ENCODE results near the gene GRID1. TPM values are rescaled to one million over a fixed set of nuclear protein-coding genes. Genes with fewer than 3 reads are reported as not detected.

The GRID1 gene
- total RNA-seq, 1 donor from 2014 or later: 0.75 TPM

GRCh38 chr10:86212391-86212700, 154.2 kb downstream of the GRID1 start:
- DNase-seq (ENCODE audit: low read depth): no peak
- no peak for FAIRE-seq
- H3K27me3 Mint-ChIP-seq (ENCODE audit: low read depth, unreplicated experiment): peaks cover 63% of the 10 kb centered on the region

GRCh38 chr10:86211691-86212390, 154.8 kb downstream of the GRID1 start:
- H3K36me3 Mint-ChIP-seq (ENCODE audit: low read depth, unreplicated experiment): no peaks in the 10 kb centered on the region
- H3K27me3 ChIP-seq (ENCODE audit: insufficient read depth, low read length): no peaks in the 10 kb centered on the region
- peaks cover 2% of the 10 kb centered on the region for H3K9me3 ChIP-seq (ENCODE audit: insufficient read depth, low read depth, low read length)
- DNase-seq (ENCODE audit: low read depth) (no peak), FAIRE-seq (no peak)
- H3K27ac Mint-ChIP-seq (ENCODE audit: unreplicated experiment): no peak overlapping the region
- H3K4me1 ChIP-seq (ENCODE audit: insufficient read depth, low read length): no peaks in the 10 kb centered on the region
- TF ChIP-seq EZH2 (IDR thresholded peaks at IDR 0.05; ENCODE audit: insufficient read depth, low read length) (no peak), CTCF (IDR thresholded peaks at IDR 0.05; ENCODE audit: insufficient read depth, low read depth, low read length) (no peak)
- H3K36me3 ChIP-seq (ENCODE audit: insufficient read depth, low read length): no peaks in the 10 kb centered on the region
- H3K9me3 Mint-ChIP-seq (ENCODE audit: unreplicated experiment): peaks cover 9% of the 10 kb centered on the region
- H3K27me3 Mint-ChIP-seq (ENCODE audit: low read depth, unreplicated experiment): peaks cover 65% of the 10 kb centered on the region
- H3K4me1 Mint-ChIP-seq (ENCODE audit: low read depth, unreplicated experiment): no peaks in the 10 kb centered on the region
- H4K20me1 ChIP-seq (ENCODE audit: insufficient read depth, low read length): no peaks in the 10 kb centered on the region
- no peak overlapping the region for H3K4me3 Mint-ChIP-seq (ENCODE audit: unreplicated experiment)
- no peak overlapping the region for H3K4me3 ChIP-seq (ENCODE audit: insufficient read depth, low read depth, low read length)
- H3K27ac ChIP-seq (ENCODE audit: low read depth, low read length): no peak overlapping the region
- H3K4me2 ChIP-seq (ENCODE audit: low read length): no peak overlapping the region
- H3K79me2 ChIP-seq (ENCODE audit: insufficient read depth, low read length): no peaks in the 10 kb centered on the region
- no peak overlapping the region for H3K9ac ChIP-seq (ENCODE audit: low read length)
- H2AFZ ChIP-seq (ENCODE audit: low read depth, low read length): no peak overlapping the region

More at GRCh38 chr10:86212391-86212700, 154.2 kb downstream of the GRID1 start:
- Histone ChIP-seq H3K27ac (ENCODE audit: low read depth, low read length) (no peak overlapping the region), H3K79me2 (ENCODE audit: insufficient read depth, low read length) (no peaks in the 10 kb centered on the region), H2AFZ (ENCODE audit: low read depth, low read length) (no peak overlapping the region), H4K20me1 (ENCODE audit: insufficient read depth, low read length) (no peaks in the 10 kb centered on the region), H3K4me1 (ENCODE audit: insufficient read depth, low read length) (no peaks in the 10 kb centered on the region), H3K27me3 (ENCODE audit: insufficient read depth, low read length) (no peaks in the 10 kb centered on the region), H3K36me3 (ENCODE audit: insufficient read depth, low read length) (no peaks in the 10 kb centered on the region), H3K4me3 (ENCODE audit: insufficient read depth, low read depth, low read length) (no peak overlapping the region), H3K4me2 (ENCODE audit: low read length) (no peak overlapping the region), H3K9me3 (ENCODE audit: insufficient read depth, low read depth, low read length) (peaks cover 2% of the 10 kb centered on the region), H3K9ac (ENCODE audit: low read length) (no peak overlapping the region)
- Mint-ChIP-seq H3K27ac (ENCODE audit: unreplicated experiment) (no peak overlapping the region), H3K9me3 (ENCODE audit: unreplicated experiment) (peaks cover 9% of the 10 kb centered on the region), H3K4me1 (ENCODE audit: low read depth, unreplicated experiment) (no peaks in the 10 kb centered on the region), H3K36me3 (ENCODE audit: low read depth, unreplicated experiment) (no peaks in the 10 kb centered on the region), H3K4me3 (ENCODE audit: unreplicated experiment) (no peak overlapping the region)
- TF ChIP-seq EZH2 (IDR thresholded peaks at IDR 0.05; ENCODE audit: insufficient read depth, low read length) (no peak), CTCF (IDR thresholded peaks at IDR 0.05; ENCODE audit: insufficient read depth, low read depth, low read length) (no peak)

- Histone ChIP-seq H3K9me3 (ENCODE audit: insufficient read depth, low read depth, low read length) (peaks cover under 1% of the 10 kb centered on the region), H3K4me2 (ENCODE audit: low read length) (no peak overlapping the region), H3K4me3 (ENCODE audit: insufficient read depth, low read depth, low read length) (no peak overlapping the region), H2AFZ (ENCODE audit: low read depth, low read length) (no peak overlapping the region), H3K79me2 (ENCODE audit: insufficient read depth, low read length) (no peaks in the 10 kb centered on the region), H3K27ac (ENCODE audit: low read depth, low read length) (no peak overlapping the region), H3K36me3 (ENCODE audit: insufficient read depth, low read length) (no peaks in the 10 kb centered on the region), H3K27me3 (ENCODE audit: insufficient read depth, low read length) (no peaks in the 10 kb centered on the region), H4K20me1 (ENCODE audit: insufficient read depth, low read length) (no peaks in the 10 kb centered on the region), H3K9ac (ENCODE audit: low read length) (no peak overlapping the region), H3K4me1 (ENCODE audit: insufficient read depth, low read length) (no peaks in the 10 kb centered on the region)
- H3K36me3 Mint-ChIP-seq (ENCODE audit: low read depth, unreplicated experiment): no peaks in the 10 kb centered on the region
- peaks cover 60% of the 10 kb centered on the region for H3K27me3 Mint-ChIP-seq (ENCODE audit: low read depth, unreplicated experiment)
- DNase-seq (ENCODE audit: low read depth) (no peak), FAIRE-seq (no peak)
- H3K4me1 Mint-ChIP-seq (ENCODE audit: low read depth, unreplicated experiment): no peaks in the 10 kb centered on the region
- no peak overlapping the region for H3K4me3 Mint-ChIP-seq (ENCODE audit: unreplicated experiment)
- no peak for TF ChIP-seq CTCF (IDR thresholded peaks at IDR 0.05; ENCODE audit: insufficient read depth, low read depth, low read length)
- TF ChIP-seq EZH2 (IDR thresholded peaks at IDR 0.05; ENCODE audit: insufficient read depth, low read length): no peak
- no peak overlapping the region for H3K27ac Mint-ChIP-seq (ENCODE audit: unreplicated experiment)
- no peaks in the 10 kb centered on the region for H3K9me3 Mint-ChIP-seq (ENCODE audit: unreplicated experiment)
Measured at GRCh38 chr10:86210416-86210815, 156.2 kb downstream of the GRID1 start.
